A549 (cell line): ENCODE data around the gene LCNL1. TPM values are rescaled to one million over a fixed set of nuclear protein-coding genes. Genes with fewer than 3 reads are reported as not detected.
A peak's percentile ranks its signal among the peaks of the same experiment; 100 is the strongest.

Experiments used
- ATAC-seq, 2 experiments: fragments of 200-7000 bp in 1 of 2; fragments of >200 bp in 1 of 2; cut with Nextera tagmentation in 1 of 2; cut with Tn5 transposase in 1 of 2; 3 replicates each; pipeline versions ENCODE4 v1.8.0 to v1.9.1; 2018 to 2020; ENCODE audit warnings: mild to moderate bottlenecking in 1 of 2, moderate library complexity in 1 of 2
- CTCF ChIA-PET: fragments of 300-600 bp; sonication (Branson Sonifier 250); formaldehyde crosslinking; extraction: SDS; loops from one replicate; lab custom pipeline; 2021; ENCODE audit warnings: antibody characterized with exemption, inconsistent platforms; lab: Yijun Ruan, JAX
- POLR2A ChIA-PET: fragments of 350-600 bp; formaldehyde crosslinking; extraction: SDS; loops from one replicate; lab custom pipeline; 2021; ENCODE audit warnings: antibody characterized with exemption, inconsistent platforms; lab: Yijun Ruan, JAX
- DNase-seq, 2 experiments: peaks; one replicate each; pipeline versions ENCODE4 v3.0.0 to v3.0.0-alpha.2; 2011 to 2016; ENCODE audit warnings: low read depth in 1 of 2, low spot score in 1 of 2
- FAIRE-seq: peaks from 2 replicates; lab custom pipeline; 2011; peaks lifted over from hg19 to GRCh38; lab: Jason Lieb, UNC
- H3K27ac ChIP-seq, 2 experiments: fragments of >200 bp; sonication (Bioruptor Twin); formaldehyde crosslinking; 3 replicates each; pipeline ENCODE4 v1.5.1; 2016 to 2017
- H3K4me1 ChIP-seq: fragments of >200 bp; sonication (Bioruptor Twin); formaldehyde crosslinking; 3 replicates; pipeline ENCODE4 v1.6.1; 2016
- H3K4me2 ChIP-seq: fragments of >200 bp; sonication (Bioruptor Twin); formaldehyde crosslinking; 3 replicates; pipeline ENCODE4 v1.6.1; 2016
- H3K4me3 ChIP-seq: fragments of >200 bp; sonication (Bioruptor Twin); formaldehyde crosslinking; 3 replicates; pipeline ENCODE4 v1.5.1; 2016
- H3K9me3 ChIP-seq: fragments of >200 bp; sonication (Bioruptor Twin); formaldehyde crosslinking; 3 replicates; pipeline ENCODE4 v1.6.1; 2016
- CTCF ChIP-seq: fragments of >200 bp; sonication (Bioruptor Twin); formaldehyde crosslinking; IDR thresholded peaks from 3 replicates; pipeline ENCODE4 v1.5.1; 2016
- HEYL ChIP-seq: fragments of 250-450 bp; sonication (Bioruptor Pico); IDR thresholded peaks from 2 replicates; pipeline ENCODE4 v1.8.0; 2021; ENCODE audit warnings: mild to moderate bottlenecking, moderate library complexity
- KDM5A ChIP-seq: fragments of 200-600 bp; sonication (generic); IDR thresholded peaks from 2 replicates; pipeline ENCODE4 v1.6.1; 2016; ENCODE audit warnings: antibody characterized with exemption, mild to moderate bottlenecking
- PHF8 ChIP-seq: fragments of 200-600 bp; sonication (generic); IDR thresholded peaks from 2 replicates; pipeline ENCODE4 v1.6.1; 2016; ENCODE audit warnings: low read depth, mild to moderate bottlenecking, antibody characterized with exemption, moderate library complexity, borderline replicate concordance
- POLR2AphosphoS2 ChIP-seq: conservative IDR thresholded peaks from 2 replicates; pipeline ENCODE4 v1.6.1; 2012; ENCODE audit warnings: low read length, improper control_type of control experiment, inconsistent platforms
- RAD21 ChIP-seq, 2 experiments: fragments of >200 bp in 1 of 2; sonication (Bioruptor Twin) in 1 of 2; formaldehyde crosslinking in 1 of 2; IDR thresholded peaks in 1 of 2; conservative IDR thresholded peaks in 1 of 2; 2 replicates in 1 of 2; 3 replicates in 1 of 2; pipeline ENCODE4 v1.6.1; 2012 to 2018; ENCODE audit warnings: inconsistent platforms in 1 of 2
- RCOR1 ChIP-seq: fragments of 150-350 bp; IDR thresholded peaks from 2 replicates; pipeline ENCODE4 v1.6.1; 2014; ENCODE audit warnings: antibody characterized with exemption, low read length, low read depth
- RFX5 ChIP-seq: fragments of 450-650 bp; IDR thresholded peaks from 2 replicates; pipeline ENCODE4 v1.7.1; 2014; ENCODE audit warnings: antibody characterized with exemption, mild to moderate bottlenecking, moderate library complexity
- TFCP2L1 ChIP-seq: fragments of 250-450 bp; sonication (Bioruptor Pico); IDR thresholded peaks from 2 replicates; pipeline ENCODE4 v1.5.0; 2021; ENCODE audit warnings: mild to moderate bottlenecking
- TP53 ChIP-seq: fragments of 250-450 bp; sonication (Bioruptor Pico); IDR thresholded peaks from 2 replicates; pipeline ENCODE4 v1.5.0; 2021; ENCODE audit warnings: mild to moderate bottlenecking, moderate library complexity
- ZNF302 ChIP-seq: fragments of 250-450 bp; sonication (Bioruptor Pico); IDR thresholded peaks from 2 replicates; pipeline ENCODE4 v1.9.0; 2021; ENCODE audit warnings: inconsistent platforms, mild to moderate bottlenecking, moderate library complexity
- WGBS: methylation state at CpG from one replicate; pipeline ENCODE4 v1.1.6; 2017; ENCODE audit errors: missing lambda C conversion rate; 5-methylcytosine and 5-hydroxymethylcytosine counted together
- polyA plus RNA-seq, 4 experiments: library from polyadenylated mRNA; depleted of rRNA in 3 of 4; stranded (reverse); fragments of >200 nt; fragmentation: RNase III in 1 of 4; extraction: RNeasy Plus Mini Kit Qiagen cat#74134 plus additional on column Dnase treatment in 1 of 4; gene quantifications; 2 replicates in 3 of 4; 3 replicates in 1 of 4; pipeline ENCODE4 v1.2.3, GENCODE V29; 2011 to 2017
- TF ChIP-seq, protein P1 (sequence below): IDR thresholded peaks from 2 replicates; pipeline ENCODE4 v1.6.1; 2012
- TF ChIP-seq, protein P2 (sequence below): fragments of 250-450 bp; sonication (Bioruptor Pico); IDR thresholded peaks from 2 replicates; pipeline ENCODE4 v1.5.0; 2021; ENCODE audit warnings: mild to moderate bottlenecking, moderate library complexity, borderline replicate concordance

The LCNL1 gene
- polyA plus RNA-seq, 2 of the 4 experiments (the other 2 are of a cell fraction) = 0.08 to 0.19 TPM

GRCh38 chr9:136963751-136964150, 19.0 kb upstream of the LCNL1 start:
- ChIA-PET CTCF (interaction anchor here (0.6 to 1.4 kb wide), 4 partner anchors 9 to 72 kb away, joined by 3 to 4 read pairs (median 4); no protein-coding TSS in a partner anchor), POLR2A (no interaction called here)
- peak overlapping the region; percentile 9 to 75; a peak in 4 of 6 replicates for H3K27ac ChIP-seq
- ATAC-seq (no peak; a peak in 1 of 6 replicates), DNase-seq (no peak), FAIRE-seq (no peak)
- no peaks in the 10 kb centered on the region for H3K9me3 ChIP-seq
- TF ChIP-seq TFCP2L1 (CRISPR knock-in tag) = no peak
- no peak overlapping the region for H3K4me3 ChIP-seq
- peaks cover 15% of the 10 kb centered on the region; the same call in 2 of the 3 replicates for H3K4me1 ChIP-seq
- no peak overlapping the region; the same call in 2 of the 3 replicates for H3K4me2 ChIP-seq
- 91% methylated on average over 4 of the region's 12 CpGs for WGBS

GRCh38 chr9:136964171-136964689, 18.6 kb upstream of the LCNL1 start:
- H3K4me3 ChIP-seq = no peak overlapping the region
- ATAC-seq (peak in 1 of 2 experiments; percentile 35; a peak in 3 of 6 replicates), FAIRE-seq (no peak), DNase-seq (no peak)
- peak overlapping the region; percentile 40 for H3K4me2 ChIP-seq
- TF ChIP-seq, protein P1, sequence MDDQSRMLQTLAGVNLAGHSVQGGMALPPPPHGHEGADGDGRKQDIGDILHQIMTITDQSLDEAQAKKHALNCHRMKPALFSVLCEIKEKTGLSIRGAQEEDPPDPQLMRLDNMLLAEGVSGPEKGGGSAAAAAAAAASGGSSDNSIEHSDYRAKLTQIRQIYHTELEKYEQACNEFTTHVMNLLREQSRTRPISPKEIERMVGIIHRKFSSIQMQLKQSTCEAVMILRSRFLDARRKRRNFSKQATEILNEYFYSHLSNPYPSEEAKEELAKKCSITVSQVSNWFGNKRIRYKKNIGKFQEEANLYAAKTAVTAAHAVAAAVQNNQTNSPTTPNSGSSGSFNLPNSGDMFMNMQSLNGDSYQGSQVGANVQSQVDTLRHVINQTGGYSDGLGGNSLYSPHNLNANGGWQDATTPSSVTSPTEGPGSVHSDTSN = no peak
- TF ChIP-seq RFX5 (no peak), RCOR1 (no peak), PHF8 (no peak), HEYL (no peak), POLR2AphosphoS2 (no peak), RAD21 (conservative IDR thresholded peaks at IDR 0.05 in 1 of 2, IDR thresholded peaks at IDR 0.05 in 1 of 2) (no peak), KDM5A (no peak)
- TF ChIP-seq, protein P2, sequence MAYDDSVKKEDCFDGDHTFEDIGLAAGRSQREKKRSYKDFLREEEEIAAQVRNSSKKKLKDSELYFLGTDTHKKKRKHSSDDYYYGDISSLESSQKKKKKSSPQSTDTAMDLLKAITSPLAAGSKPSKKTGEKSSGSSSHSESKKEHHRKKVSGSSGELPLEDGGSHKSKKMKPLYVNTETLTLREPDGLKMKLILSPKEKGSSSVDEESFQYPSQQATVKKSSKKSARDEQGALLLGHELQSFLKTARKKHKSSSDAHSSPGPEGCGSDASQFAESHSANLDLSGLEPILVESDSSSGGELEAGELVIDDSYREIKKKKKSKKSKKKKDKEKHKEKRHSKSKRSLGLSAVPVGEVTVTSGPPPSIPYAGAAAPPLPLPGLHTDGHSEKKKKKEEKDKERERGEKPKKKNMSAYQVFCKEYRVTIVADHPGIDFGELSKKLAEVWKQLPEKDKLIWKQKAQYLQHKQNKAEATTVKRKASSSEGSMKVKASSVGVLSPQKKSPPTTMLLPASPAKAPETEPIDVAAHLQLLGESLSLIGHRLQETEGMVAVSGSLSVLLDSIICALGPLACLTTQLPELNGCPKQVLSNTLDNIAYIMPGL (CRISPR knock-in tag) = no peak
- peaks cover 15% of the 10 kb centered on the region; the same call in 2 of the 3 replicates for H3K4me1 ChIP-seq
- peak overlapping the region; percentile 9 to 75; a peak in 4 of 6 replicates for H3K27ac ChIP-seq
- H3K9me3 ChIP-seq = no peaks in the 10 kb centered on the region
- WGBS = 64% methylated on average over 16 of the region's 22 CpGs
- ChIA-PET POLR2A (no interaction called here), CTCF (interaction anchor here (0.7 to 1.4 kb wide), 7 partner anchors 9 to 176 kb away, joined by 3 to 9 read pairs (median 3); partner anchors contain the start of gene PAXX)

GRCh38 chr9:136964833-136965422, 17.9 kb upstream of the LCNL1 start:
- H3K4me3 ChIP-seq = no peak overlapping the region
- ChIA-PET POLR2A (no interaction called here), CTCF (interaction anchor here (0.6 to 1.5 kb wide), 9 partner anchors 8 to 177 kb away, joined by 3 to 9 read pairs (median 3); partner anchors contain the start of gene PAXX)
- WGBS = 91% methylated on average over 26 of the region's 26 CpGs
- TF ChIP-seq TP53 (CRISPR knock-in tag) (no peak), ZNF302 (CRISPR knock-in tag) (no peak), CTCF (no peak)
- ATAC-seq = no peak
- no peak for FAIRE-seq
- H3K9me3 ChIP-seq = no peaks in the 10 kb centered on the region
- peak overlapping the region in 1 of 2 experiments; percentile 75; a peak in 3 of 6 replicates for H3K27ac ChIP-seq
- no peak for DNase-seq
- peaks cover 15% of the 10 kb centered on the region; the same call in 2 of the 3 replicates for H3K4me1 ChIP-seq
- H3K4me2 ChIP-seq = peak overlapping the region; percentile 40; the same call in 2 of the 3 replicates
